H4 (cell line): ENCODE results near the gene PPP2R5D. TPM values are rescaled to one million over a fixed set of nuclear protein-coding genes. Genes with fewer than 3 reads are reported as not detected.
"Not testable (repeated sequence)": the region's sequence is repeated elsewhere in the genome, so short reads cannot be mapped to it uniquely, and the experiment has no call there.

Experiments
- DNase-seq: peaks from one replicate; pipeline ENCODE4 v3.0.0-alpha.2; 2015; ENCODE audit warnings: low spot score
- total RNA-seq: library from RNA; depleted of rRNA; stranded (reverse); fragments of >200 nt; shearing (Covaris generic); gene quantifications from 2 replicates; pipeline ENCODE4 v1.2.3, GENCODE V29; 2014

PPP2R5D gene
- total RNA-seq, 1 experiment from 2014 or later, result 70.8 TPM

GRCh38 chr6:43026365-43026764 is 42.0 kb downstream of the PPP2R5D start:
- no peak for DNase-seq

GRCh38 chr6:43029120-43029519 is 44.8 kb downstream of the PPP2R5D start:
- DNase-seq, result no peak

- DNase-seq, result no peak
Measured at GRCh38 chr6:43032326-43032725, 48.0 kb downstream of the PPP2R5D start.

- no peak for DNase-seq
Measured at GRCh38 chr6:43033496-43034189, 49.3 kb downstream of the PPP2R5D start.

GRCh38 chr6:43034190-43034525 is 49.8 kb downstream of the PPP2R5D start:
- DNase-seq, result no peak

GRCh38 chr6:43035495-43036194 is 51.3 kb downstream of the PPP2R5D start:
- no peak for DNase-seq

GRCh38 chr6:43036712-43037111 is 52.3 kb downstream of the PPP2R5D start:
- DNase-seq, result no peak

- no peak for DNase-seq
Measured at GRCh38 chr6:43037197-43037596, 52.8 kb downstream of the PPP2R5D start.

GRCh38 chr6:43037706-43038105 is 53.3 kb downstream of the PPP2R5D start:
- DNase-seq, result no peak

GRCh38 chr6:43038727-43039126 is 54.4 kb downstream of the PPP2R5D start:
- no peak for DNase-seq

GRCh38 chr6:43040542-43041257 is 56.3 kb downstream of the PPP2R5D start:
- no peak for DNase-seq

GRCh38 chr6:43041475-43041874 is 57.1 kb downstream of the PPP2R5D start:
- DNase-seq, result not testable (repeated sequence)

- DNase-seq, result no peak
Measured at GRCh38 chr6:43043310-43043709, 58.9 kb downstream of the PPP2R5D start.

GRCh38 chr6:43045371-43045930 is 61.1 kb downstream of the PPP2R5D start:
- DNase-seq, result no peak

GRCh38 chr6:43047998-43048397 is 63.6 kb downstream of the PPP2R5D start:
- no peak for DNase-seq

GRCh38 chr6:43050981-43051380 is 66.6 kb downstream of the PPP2R5D start:
- no peak for DNase-seq

GRCh38 chr6:43052225-43052841 is 68.0 kb downstream of the PPP2R5D start:
- DNase-seq, result no peak

GRCh38 chr6:43052842-43053544 is 68.6 kb downstream of the PPP2R5D start:
- DNase-seq, result no peak

GRCh38 chr6:43053545-43054205 is 69.3 kb downstream of the PPP2R5D start, which contains the start of gene CUL7:
Gene CUL7 (minus strand): TSS chr6:43053851. CDS start chr6:43052788, 1,063 bp downstream.
- peak; percentile 98 for DNase-seq

GRCh38 chr6:43054206-43054943 is 70.0 kb downstream of the PPP2R5D start:
- DNase-seq, result no peak
